BJ (cell line): ENCODE results near the gene STK32B. TPM values are rescaled to one million over a fixed set of nuclear protein-coding genes. Genes with fewer than 3 reads are reported as not detected.

ENCODE experiments used
- CTCF ChIA-PET: fragments of 350-600 bp; formaldehyde crosslinking; extraction: SDS; loops from one replicate; lab custom pipeline; 2021; ENCODE audit warnings: antibody characterized with exemption, inconsistent platforms; lab: Yijun Ruan, JAX
- POLR2A ChIA-PET: fragments of 300-600 bp; sonication (Branson Sonifier 250); formaldehyde crosslinking; extraction: SDS; loops from one replicate; lab custom pipeline; 2021; ENCODE audit warnings: antibody characterized with exemption; lab: Charles Lee
- DNase-seq: peaks from one replicate; pipeline ENCODE4 v3.0.0-alpha.2; 2011; ENCODE audit warnings: low read depth
- H3K27me3 ChIP-seq: 2 replicates; pipeline ENCODE4 v1.6.0; 2011; ENCODE audit warnings: low read length; ENCODE audit not compliant: control insufficient read depth, insufficient read depth
- H3K36me3 ChIP-seq: 2 replicates; pipeline ENCODE4 v1.5.1; 2011; ENCODE audit warnings: low read length; ENCODE audit not compliant: control insufficient read depth, insufficient read depth
- H3K4me3 ChIP-seq: 2 replicates; pipeline ENCODE4 v1.5.1; 2011; ENCODE audit warnings: low read depth, mild to moderate bottlenecking, control low read depth, low read length
- CTCF ChIP-seq: IDR thresholded peaks from 2 replicates; pipeline ENCODE4 v1.5.1; 2011; ENCODE audit warnings: low read depth, mild to moderate bottlenecking, control low read depth, inconsistent platforms, low read length, moderate library complexity; ENCODE audit not compliant: insufficient read depth
- polyA plus RNA-seq: library from polyadenylated mRNA; depleted of rRNA; stranded (reverse); fragments of >200 nt; gene quantifications from 2 replicates; pipeline ENCODE4 v1.2.3, GENCODE V29; 2011

Gene STK32B
- polyA plus RNA-seq, 1 experiment, result 11.2 TPM

- POLR2A ChIA-PET, result no interaction called here
- H3K27me3 ChIP-seq, result no peaks in the 10 kb centered on the region
- CTCF ChIA-PET, result interaction anchor here (0.7 kb wide), 2 partner anchors 19 to 489 kb away, joined by 3 read pairs; no protein-coding TSS in a partner anchor
These were observed 160.1 kb downstream of the STK32B start for GRCh38 chr4:5211282-5211839.

GRCh38 chr4:5212255-5213013 lies 161.2 kb downstream of the STK32B start:
- CTCF ChIA-PET, result interaction anchor here (0.7 kb wide), 1 partner anchor 490 kb away, joined by 3 read pairs; no protein-coding TSS in a partner anchor

More at GRCh38 chr4:5211282-5211839, 160.1 kb downstream of the STK32B start:
- no peak for TF ChIP-seq CTCF
- DNase-seq, result no peak
- no peak overlapping the region for H3K4me3 ChIP-seq
- no peaks in the 10 kb centered on the region for H3K36me3 ChIP-seq

GRCh38 chr4:5213087-5213595 lies 161.9 kb downstream of the STK32B start:
- DNase-seq, result no peak
- CTCF ChIA-PET, result no interaction called here
- Histone ChIP-seq H3K4me3 (no peak overlapping the region), H3K36me3 (no peaks in the 10 kb centered on the region), H3K27me3 (no peaks in the 10 kb centered on the region)
- TF ChIP-seq CTCF, result no peak
- POLR2A ChIA-PET, result no interaction called here

More at GRCh38 chr4:5212255-5213013, 161.2 kb downstream of the STK32B start:
- no peaks in the 10 kb centered on the region for H3K36me3 ChIP-seq
- POLR2A ChIA-PET, result no interaction called here
- DNase-seq, result no peak
- no peaks in the 10 kb centered on the region for H3K27me3 ChIP-seq
- H3K4me3 ChIP-seq, result no peak overlapping the region
- TF ChIP-seq CTCF, result no peak

- TF ChIP-seq CTCF, result no peak
- ChIA-PET POLR2A (no interaction called here), CTCF (no interaction called here)
- Histone ChIP-seq H3K36me3 (no peaks in the 10 kb centered on the region; the same call in 1 of the 2 replicates), H3K4me3 (no peak overlapping the region), H3K27me3 (no peaks in the 10 kb centered on the region)
- DNase-seq, result no peak
These were observed 164.0 kb downstream of the STK32B start for GRCh38 chr4:5215321-5215720.

- no peaks in the 10 kb centered on the region for H3K27me3 ChIP-seq
- ChIA-PET CTCF (no interaction called here), POLR2A (no interaction called here)
- TF ChIP-seq CTCF, result no peak
- no peak for DNase-seq
- H3K36me3 ChIP-seq, result no peaks in the 10 kb centered on the region; the same call in 1 of the 2 replicates
- H3K4me3 ChIP-seq, result no peak overlapping the region
These were observed 166.1 kb downstream of the STK32B start for GRCh38 chr4:5217421-5217820.
